DMS79 treated with DMSO at 0.1 percent for 48 hours (cell line): Measurements from ENCODE around the gene AASDH.

Experiments
- DNase-seq: peaks from one replicate; lab custom pipeline; 2025; lab: John Stamatoyannopoulos, UW

The AASDH gene, protein sequence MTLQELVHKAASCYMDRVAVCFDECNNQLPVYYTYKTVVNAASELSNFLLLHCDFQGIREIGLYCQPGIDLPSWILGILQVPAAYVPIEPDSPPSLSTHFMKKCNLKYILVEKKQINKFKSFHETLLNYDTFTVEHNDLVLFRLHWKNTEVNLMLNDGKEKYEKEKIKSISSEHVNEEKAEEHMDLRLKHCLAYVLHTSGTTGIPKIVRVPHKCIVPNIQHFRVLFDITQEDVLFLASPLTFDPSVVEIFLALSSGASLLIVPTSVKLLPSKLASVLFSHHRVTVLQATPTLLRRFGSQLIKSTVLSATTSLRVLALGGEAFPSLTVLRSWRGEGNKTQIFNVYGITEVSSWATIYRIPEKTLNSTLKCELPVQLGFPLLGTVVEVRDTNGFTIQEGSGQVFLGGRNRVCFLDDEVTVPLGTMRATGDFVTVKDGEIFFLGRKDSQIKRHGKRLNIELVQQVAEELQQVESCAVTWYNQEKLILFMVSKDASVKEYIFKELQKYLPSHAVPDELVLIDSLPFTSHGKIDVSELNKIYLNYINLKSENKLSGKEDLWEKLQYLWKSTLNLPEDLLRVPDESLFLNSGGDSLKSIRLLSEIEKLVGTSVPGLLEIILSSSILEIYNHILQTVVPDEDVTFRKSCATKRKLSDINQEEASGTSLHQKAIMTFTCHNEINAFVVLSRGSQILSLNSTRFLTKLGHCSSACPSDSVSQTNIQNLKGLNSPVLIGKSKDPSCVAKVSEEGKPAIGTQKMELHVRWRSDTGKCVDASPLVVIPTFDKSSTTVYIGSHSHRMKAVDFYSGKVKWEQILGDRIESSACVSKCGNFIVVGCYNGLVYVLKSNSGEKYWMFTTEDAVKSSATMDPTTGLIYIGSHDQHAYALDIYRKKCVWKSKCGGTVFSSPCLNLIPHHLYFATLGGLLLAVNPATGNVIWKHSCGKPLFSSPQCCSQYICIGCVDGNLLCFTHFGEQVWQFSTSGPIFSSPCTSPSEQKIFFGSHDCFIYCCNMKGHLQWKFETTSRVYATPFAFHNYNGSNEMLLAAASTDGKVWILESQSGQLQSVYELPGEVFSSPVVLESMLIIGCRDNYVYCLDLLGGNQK

DNA sequence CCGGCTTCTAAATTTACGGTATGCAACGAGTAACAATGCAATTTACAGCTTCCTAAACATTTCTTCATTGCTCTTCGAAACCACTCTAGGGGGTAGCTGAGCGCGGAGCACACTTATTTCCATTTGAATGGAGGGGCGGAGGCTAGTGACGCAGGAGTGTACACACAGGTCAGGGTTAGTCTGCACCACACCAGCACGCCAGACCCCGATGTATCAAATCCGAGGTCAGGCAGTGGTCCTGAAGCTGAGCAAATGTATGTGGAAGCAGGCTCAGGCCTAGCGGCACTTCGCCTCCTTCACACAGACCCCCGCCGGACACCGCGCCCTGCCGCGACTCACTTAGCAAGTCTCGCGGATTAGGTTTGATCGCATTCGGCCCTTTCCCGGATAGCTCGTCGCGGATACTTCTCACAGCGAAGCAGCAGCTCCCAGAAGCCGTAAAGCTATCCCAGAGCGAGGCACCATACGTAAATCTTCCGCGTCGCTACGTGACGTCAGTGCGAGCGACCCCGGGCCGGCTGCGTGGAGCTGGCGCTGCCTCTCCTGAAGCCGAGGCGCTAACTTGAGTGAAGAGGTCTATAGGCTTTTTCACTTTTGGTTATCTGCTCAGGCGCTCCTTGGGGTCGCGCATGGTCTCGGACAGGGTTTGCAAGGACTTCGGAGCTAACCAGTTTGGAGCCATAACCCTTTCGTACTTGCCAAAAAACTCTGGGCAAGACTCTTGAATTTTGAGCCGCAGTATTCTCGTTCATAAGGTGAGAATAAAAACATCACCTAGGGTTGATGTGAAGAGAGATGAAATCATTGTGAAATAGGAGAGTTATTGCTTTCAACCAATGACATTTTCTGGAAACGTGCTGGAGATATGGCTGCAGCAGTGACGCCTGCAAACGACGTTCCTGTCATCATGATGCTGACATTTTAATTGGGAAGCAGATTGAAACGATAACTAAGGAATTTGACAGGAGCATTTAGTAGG, at the start of gene AASDH:
Gene AASDH (minus strand): TSS at position 469 of the 979 bp plus-strand sequence. CDS start 3,192 bp downstream, outside the sequence.
- DNase-seq = peak; percentile 89

DNA sequence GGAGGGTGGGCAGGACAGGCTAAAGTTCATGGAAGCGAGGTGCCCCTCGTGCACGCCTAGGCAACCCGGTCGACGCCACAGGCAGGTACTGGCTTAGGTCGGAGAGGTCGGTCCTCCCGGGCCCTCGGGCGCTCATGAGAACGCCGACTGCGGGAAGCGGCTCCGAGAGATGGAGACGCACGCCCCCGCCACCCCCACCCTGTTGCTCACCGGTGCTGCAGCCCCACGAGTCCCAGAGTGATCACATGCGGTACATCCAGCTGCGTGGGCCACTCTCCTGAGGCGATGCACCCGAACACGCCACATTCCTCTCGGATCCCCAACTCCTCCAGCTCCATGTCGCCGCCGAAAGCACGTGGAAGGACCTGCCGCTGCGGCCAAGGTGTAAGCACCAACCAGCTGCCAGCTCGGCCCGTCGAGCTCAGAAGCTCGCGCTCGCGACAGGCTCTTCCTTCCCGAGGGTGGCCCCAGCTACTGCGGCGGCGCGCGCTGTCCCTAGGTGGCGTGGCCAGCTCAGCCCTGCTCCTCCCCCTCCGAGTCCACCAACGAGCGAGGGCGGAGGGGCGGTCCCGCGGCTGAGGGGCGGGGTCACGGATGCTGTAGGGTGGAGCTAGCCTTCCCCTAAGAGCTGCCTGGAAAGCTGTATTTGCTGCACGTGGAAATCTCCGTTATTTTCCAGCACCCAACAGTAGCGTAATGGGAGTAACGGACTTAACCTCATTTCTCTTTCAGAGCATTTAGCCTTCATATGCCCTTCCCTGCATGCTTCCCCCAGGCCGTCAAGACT, 48.0 kb upstream of the AASDH start, which contains the start of gene PPAT:
Gene PPAT (minus strand): TSS at position 476 of the 787 bp plus-strand sequence. CDS start 138 bp downstream, at position 338.
- peak; percentile 94 for DNase-seq

DNA sequence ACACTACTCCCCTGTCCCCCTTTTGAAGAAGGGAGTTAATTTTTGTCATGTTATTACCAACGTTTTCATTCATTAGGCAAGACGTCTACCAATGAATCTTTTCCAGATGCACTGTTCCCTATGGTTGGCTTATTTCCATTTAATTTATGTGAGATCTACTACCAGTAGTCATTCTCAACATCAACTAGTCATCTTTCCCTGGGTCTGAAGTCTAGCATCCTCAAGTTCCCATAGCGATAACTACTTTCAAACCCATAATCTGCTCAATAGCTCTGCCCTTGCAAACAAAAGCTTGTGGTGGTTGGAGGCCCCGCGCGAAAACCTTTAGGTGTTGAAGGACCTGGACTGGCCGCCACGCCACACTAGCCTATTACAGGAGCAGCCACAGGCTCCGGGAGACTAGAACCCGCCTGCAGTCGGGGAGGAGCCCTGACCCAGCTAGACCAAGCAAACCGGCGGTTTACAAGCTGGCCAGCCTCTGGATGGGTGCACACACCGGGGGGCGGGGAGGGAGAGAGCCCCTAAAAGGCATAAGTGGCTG, 47.4 kb upstream of the AASDH start:
- peak; percentile 30 for DNase-seq

DNA sequence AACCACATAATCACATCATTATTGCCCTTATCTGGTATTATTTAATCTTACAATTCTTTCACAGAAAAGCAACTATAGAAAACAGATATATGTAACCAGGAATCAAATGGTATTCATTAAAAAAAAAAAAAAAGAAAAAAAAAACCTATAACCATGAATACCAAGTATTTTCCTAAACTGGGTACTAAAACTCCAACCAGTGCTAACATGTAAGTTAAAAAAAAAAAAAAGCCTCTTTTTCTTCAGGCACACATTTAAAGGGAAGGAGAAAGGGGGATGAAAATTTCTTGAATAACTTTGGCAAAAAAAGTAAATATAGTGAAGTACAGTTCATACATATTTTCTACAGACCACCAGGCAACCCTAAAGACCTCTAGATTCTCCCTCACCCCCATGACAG, 46.0 kb upstream of the AASDH start:
- no peak for DNase-seq

DNA sequence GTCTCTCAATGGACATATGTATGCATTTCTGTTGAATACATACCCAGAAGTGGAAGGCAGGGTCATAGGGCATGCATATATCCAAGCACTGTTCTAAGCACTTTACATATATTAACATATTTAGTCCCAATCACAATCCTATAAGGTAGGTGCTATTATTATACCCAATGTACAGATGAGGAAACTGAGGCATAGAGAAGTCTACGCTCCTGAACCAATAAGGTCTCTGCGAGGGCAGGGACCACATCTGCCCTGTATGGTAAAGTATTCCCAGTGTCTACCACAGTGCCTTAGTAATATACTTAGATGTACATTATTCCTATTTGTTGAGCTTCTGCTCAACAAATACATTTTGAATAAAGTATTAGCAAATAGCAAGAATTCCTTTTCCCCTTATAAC, 42.9 kb upstream of the AASDH start:
- no peak for DNase-seq

DNA sequence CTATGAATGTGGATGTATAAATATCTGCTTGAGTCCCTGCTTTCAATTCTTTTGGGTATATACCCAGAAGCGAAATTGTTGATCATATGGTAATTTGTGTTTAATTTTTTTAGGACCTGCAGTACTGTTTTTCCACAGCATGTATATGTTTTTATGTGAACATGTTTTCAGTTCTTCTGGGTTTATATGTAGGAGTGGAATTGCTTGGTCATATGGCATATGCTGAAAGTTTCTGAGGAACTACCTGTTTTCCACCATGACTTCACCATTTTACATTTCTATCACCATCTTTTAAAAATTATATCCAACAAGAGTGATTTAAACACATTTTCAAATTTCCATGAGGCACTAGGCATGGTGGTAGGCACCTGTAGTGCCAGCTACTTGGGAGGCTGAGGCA, 39.9 kb upstream of the AASDH start:
- no peak for DNase-seq

DNA sequence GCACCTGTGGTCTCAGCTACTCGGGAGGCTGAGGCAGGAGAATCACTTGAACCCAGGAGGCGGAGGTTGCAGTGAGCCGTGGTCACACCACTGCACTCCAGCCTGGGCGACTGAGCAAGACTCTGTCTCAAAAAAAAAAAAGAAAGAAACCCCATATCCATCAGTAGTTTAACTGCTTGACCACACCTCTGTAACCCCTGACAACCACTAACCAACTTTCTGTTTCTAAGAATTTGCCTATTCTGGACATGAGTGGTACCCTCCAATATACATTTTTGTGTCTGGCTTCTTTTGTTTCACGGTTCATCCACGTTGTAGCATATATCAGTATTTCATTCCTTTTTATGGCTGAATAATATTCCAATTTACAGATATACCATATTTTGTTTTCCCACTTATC, 39.0 kb upstream of the AASDH start:
- DNase-seq = no peak

DNA sequence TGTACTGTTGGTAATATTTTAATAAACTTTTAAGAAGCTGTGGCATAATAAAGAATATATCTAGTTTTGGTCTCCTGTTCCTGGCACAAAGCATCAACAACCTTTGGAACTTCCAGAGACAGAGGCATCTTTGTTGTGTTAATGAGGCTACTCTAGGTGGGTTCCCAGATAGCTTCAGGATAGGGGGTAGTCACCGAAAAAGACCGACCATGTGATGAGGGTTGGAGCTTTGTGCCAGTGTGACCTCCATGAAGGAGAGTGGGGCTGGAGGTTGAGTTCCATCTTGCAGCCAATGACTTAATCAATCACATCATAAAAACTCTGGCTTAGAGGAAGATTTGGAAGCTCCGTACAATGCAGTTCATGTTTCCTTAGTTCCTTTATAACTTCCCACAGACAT, 38.2 kb upstream of the AASDH start:
- DNase-seq = no peak

DNA sequence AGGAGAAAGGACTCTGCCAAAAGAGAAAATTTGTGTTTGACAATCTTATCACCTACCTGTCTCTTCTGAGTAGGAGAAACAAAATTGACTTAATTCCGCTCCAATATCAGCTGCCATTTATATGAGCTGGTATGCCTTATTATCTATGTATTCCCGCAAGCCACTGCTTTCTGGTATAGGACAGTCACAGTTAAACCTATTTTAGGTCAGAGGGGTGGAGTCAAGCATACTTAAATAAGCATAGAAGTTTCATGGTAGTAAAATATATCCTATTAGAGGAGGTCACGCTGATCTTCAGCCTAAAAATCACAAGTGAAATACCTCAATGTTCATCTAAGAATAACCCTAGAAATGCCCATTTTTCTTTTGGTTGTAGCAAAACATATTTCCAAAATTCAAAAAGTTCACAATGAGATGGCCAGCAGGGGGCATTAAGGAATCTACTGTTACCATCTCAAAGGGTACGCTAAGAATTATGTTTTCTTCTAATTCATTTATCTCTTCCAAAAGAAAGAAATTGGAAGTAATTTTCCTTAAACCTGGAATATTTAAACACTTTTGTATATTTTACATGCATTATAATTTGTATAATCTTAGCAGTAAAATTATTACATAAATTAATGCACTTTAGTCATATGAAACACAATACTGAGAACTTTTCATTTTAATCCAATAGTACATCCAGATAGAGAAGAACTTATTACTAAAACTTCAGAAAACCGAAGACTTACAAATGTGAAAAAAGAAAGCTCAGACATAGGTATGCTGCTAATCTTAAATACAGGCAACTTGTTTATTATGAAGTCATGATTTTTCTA, 37.6 kb upstream of the AASDH start:
- no peak for DNase-seq

DNA sequence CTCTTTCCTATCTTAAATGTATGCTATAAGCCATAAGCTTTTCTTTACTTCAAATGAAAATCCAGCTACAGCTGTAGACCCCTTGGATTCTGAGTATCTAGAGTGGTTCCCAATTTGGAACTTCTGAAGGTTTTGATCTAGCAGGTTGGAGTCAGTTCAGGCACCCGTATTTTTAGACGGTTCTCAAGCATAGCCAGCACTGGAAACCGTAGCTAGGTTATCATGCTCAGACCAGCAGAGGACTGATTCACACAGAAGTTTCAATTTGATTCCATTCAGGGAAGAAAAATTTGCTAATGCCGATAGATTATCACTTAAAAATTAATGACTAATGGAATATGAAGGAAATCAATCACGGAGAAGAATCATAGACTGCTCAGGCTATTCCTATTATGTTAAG, 36.9 kb upstream of the AASDH start:
- no peak for DNase-seq

DNA sequence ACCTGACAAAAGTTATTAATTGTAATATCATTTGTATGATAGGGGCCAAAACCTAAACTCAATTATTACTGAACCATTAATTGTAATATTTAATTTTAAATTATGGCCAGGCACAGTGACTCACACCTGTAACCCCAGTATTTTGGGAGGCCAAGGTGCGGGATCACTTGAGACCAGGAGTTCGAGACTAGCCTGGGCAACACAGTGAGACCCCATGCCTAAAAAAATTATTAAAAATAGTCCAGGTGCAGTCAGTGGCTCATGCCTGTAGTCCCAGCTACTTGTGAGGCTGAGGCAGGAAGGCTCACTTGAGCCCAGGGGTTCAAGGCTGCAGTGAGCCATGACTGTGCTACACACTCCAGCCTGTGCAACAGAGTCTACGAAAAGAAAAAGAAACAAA, 30.1 kb upstream of the AASDH start:
- no peak for DNase-seq

DNA sequence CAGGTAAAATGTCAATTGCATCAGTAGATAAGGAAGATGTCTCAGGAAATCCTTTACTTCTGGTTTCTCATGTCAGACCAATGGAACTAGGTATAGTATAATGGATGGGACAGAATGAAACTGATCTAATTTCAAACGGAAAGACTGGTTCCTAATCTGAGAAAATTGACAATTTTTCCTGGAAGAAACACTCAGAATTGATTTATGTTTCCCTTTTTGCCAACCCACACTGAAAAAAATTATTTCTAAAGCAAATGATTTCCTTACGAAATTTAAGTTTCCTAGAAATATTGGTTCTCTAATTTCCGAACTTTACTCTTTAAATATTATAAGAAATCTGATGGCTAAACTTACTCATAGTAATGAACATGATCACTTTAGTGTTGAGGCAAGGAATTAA, 29.1 kb upstream of the AASDH start:
- no peak for DNase-seq

DNA sequence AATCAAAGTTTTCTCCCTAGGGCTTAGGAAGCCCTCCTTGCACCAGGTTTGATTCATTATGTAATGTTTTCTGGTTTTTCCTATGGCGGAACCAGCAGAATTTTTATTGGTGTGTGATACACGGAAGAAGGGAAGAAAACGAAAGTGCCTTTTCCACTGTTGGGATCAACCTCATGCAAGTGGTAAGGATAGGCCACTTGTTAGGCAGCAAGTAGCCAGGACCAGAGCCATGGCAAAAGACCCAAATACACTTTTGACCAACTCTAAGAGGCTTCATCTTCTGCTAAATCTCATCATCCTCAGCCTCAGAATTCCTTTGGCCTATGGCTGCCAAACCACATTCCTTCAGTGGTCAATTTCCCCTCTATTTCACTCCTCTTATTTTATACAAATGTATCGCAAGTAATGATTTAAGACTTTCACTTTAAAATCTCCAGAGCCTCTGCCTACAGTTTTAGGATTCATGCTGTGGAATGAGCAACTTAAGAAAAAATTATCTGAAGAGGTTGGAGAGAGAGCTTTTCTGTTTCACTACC, 26.9 kb upstream of the AASDH start:
- no peak for DNase-seq

DNA sequence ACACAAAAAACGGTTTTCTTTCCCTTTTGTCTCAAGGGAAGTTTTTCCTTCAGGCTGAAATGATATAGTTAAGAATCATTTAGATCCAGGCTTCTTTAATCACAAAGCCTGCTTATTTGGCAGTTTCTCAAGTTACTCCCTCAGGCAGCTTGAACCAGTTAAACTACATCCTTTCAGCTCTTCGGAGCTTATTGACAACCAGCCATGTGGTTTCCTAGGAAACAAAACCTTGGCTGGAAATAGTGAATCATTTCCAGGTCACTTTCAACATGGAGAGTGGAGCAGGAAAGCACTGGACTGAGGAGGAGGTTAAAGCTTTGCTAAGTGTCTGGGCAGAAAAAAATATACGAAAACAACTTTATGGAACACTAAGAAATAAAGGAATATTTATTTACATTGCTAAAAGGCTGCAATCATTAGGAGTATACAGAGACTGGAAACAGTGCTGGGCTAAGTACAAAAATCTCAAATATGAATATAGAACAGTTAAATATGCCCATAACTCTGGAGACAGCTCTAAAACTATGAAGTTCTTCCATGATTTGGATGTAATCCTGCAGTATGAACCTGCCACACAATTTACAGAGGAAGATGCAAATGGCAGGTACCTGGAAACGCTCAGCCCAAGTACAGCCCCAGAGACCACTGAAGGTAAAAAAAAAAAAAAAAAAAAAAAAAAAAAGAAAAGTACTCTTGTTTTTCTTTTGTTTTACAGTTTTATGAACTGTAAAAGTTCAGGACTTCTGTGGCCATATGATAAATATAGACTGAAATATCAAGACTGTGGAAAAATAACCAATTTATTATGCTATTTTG, 23.2 kb upstream of the AASDH start:
- peak; percentile 79 for DNase-seq

DNA sequence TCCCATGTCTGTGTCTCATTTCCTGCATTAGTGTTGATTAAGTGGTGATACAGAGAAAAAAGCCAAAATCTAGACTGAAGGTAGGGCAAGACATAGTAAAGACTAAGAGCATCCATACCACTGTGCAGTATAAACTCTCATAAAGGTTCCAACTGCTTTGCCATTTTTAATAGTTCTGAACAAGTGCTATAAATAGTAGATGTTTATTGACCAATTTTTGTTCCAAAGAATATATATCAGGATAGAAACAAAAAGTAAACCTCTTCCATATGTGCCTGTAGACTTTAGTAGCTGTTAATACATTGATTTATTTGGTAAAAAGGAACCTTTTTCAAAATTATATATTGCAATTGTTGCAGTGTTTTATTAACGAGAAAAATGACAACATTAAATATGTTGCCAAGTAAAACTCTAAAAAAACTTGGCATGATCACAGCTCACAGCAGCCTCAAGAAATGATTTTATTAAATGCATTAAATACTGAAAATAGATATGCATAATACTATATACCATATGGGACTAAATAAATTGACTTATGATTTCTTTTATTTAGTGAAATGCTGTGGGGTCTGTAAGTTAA, 22.3 kb upstream of the AASDH start:
- no peak for DNase-seq

DNA sequence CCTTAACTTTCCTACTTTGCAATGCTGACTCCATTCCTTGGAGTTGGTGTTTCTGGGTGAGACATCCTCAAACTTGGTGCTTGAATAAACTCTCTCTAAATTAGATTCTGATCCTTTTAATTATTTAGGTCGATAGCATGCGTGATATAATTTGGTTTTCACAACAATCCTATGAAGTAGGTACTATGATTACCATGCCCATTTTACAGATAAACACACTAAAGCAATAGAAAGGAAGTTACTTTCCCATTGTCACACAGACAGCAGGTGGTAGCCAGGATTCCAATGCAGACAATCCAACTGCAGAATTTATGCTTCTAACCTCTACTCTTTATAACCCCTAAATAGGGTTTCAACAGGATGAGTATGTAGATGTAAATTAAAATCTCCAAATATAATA, 21.7 kb upstream of the AASDH start:
- DNase-seq = no peak

DNA sequence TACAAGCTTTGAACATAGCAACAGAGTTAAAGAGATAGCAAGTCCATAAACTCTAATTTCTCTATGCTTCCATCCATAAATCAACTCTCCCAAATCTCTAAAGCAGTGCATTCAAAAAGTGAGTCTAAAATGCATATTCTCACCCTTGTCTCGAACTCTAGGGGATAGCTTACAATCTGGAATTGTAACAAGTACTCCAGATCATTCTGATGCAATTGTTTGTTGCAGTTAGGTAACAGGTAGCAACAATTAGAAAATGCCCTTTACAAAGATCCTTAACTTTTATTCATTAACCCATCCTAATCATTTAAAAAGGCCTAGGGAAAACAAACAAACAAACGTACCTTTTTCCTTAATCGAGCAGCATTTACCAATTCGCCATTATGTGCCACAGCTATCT, 18.9 kb upstream of the AASDH start:
- no peak for DNase-seq

DNA sequence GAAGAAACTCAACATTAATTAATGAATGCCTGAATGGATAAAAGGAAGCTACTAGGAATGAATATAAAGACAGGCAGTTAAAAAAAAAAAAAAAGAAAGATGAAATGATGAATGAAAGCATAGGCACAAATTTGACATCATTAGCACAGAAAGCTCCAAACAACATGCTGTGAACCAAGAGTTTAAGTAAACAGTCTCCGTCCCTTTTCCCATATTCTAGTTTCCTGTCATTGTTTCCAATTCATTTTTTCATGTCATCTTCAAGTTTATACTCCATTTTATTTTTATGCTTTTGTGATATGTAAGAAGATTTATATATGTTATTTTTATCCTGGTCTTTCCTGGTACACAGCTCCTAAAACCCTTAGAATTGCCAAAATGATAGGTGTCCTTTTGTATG, 17.7 kb upstream of the AASDH start:
- DNase-seq = no peak
